Measurements from ENCODE around the gene GDF2. TPM values are rescaled to one million over a fixed set of nuclear protein-coding genes. Genes with fewer than 3 reads are reported as not detected.

GDF2 gene
- total RNA-seq, 1 experiment from 2014 or later: not detected

- no peak for DNase-seq
Measured at GRCh38 chr10:47329855-47330254, 7.6 kb downstream of the GDF2 start.

More at GRCh38 chr10:47329855-47330254, 7.6 kb downstream of the GDF2 start:
- Histone ChIP-seq H3K79me1 (ENCODE audit: insufficient read depth, low read depth, low read length, poor library complexity, severe bottlenecking) (no peaks in the 10 kb centered on the region), H3K27me3 (ENCODE audit: insufficient read depth, low read length) (no peaks in the 10 kb centered on the region), H4K8ac (replicated peaks; ENCODE audit: insufficient read length, low read depth, low read length) (no peak overlapping the region), H4K5ac (ENCODE audit: insufficient read length, low read depth, low read length) (no peak overlapping the region), H3K4me1 (ENCODE audit: insufficient read depth, low read length) (no peaks in the 10 kb centered on the region), H2BK5ac (ENCODE audit: insufficient read length, low read length) (no peak overlapping the region), H3K9me3 (ENCODE audit: control insufficient read depth, low read depth, low read length) (no peaks in the 10 kb centered on the region), H2BK120ac (ENCODE audit: low read depth, low read length, poor library complexity, severe bottlenecking) (no peak overlapping the region), H3K79me2 (ENCODE audit: insufficient read depth, low read length) (no peaks in the 10 kb centered on the region), H2BK20ac (ENCODE audit: low read depth, low read length, poor library complexity, severe bottlenecking) (no peak overlapping the region), H3K4ac (ENCODE audit: low read depth, low read length) (no peak overlapping the region), H3K14ac (ENCODE audit: insufficient read depth, low read length) (no peak overlapping the region), H3T11ph (ENCODE audit: low read length) (no peak overlapping the region), H2BK12ac (ENCODE audit: insufficient read length, low read depth, low read length) (no peak overlapping the region), H3K4me2 (ENCODE audit: insufficient read depth, insufficient read length, low read length) (no peak overlapping the region), H3K23ac (ENCODE audit: insufficient read length, low read depth, low read length) (no peak overlapping the region), H3K27ac (ENCODE audit: insufficient read length, low read depth, low read length) (no peak overlapping the region), H4K20me1 (ENCODE audit: control insufficient read depth, insufficient read depth, insufficient read length) (no peaks in the 10 kb centered on the region), H2AK5ac (ENCODE audit: insufficient read length, low read length) (no peak overlapping the region), H4K91ac (ENCODE audit: insufficient read length, low read depth, low read length) (no peak overlapping the region), H3K56ac (ENCODE audit: insufficient read length, low read depth, low read length) (no peak overlapping the region), H2AFZ (ENCODE audit: low read length) (no peak overlapping the region), H3K23me2 (ENCODE audit: insufficient read length, low read depth, low read length, poor library complexity, severe bottlenecking) (no peaks in the 10 kb centered on the region), H2BK15ac (ENCODE audit: low read depth, low read length) (no peak overlapping the region), H3K9ac (ENCODE audit: extremely low read depth, insufficient read length, low read length) (no peak overlapping the region), H3K18ac (ENCODE audit: insufficient read length, low read depth, low read length) (no peak overlapping the region)
- H3K27me3 Mint-ChIP-seq (ENCODE audit: low read depth): peaks cover 2% of the 10 kb centered on the region; the same call in 1 of the 2 replicates
- WGBS (ENCODE audit: extremely low coverage, insufficient read length, low lambda C conversion rate): no CpG with 5 or more reads among the region's 4 CpGs
- H3K4me1 Mint-ChIP-seq: no peaks in the 10 kb centered on the region; a peak in 1 of 4 replicates
- no peaks in the 10 kb centered on the region for H3K36me3 Mint-ChIP-seq (ENCODE audit: insufficient read depth in 1 of 3, low read depth in 3 of 3)
- no peak overlapping the region for H3K27ac Mint-ChIP-seq
- TF ChIP-seq CTCF (conservative IDR thresholded peaks at IDR 0.05): no peak
- peaks cover 0 to 2% of the 10 kb centered on the region in 2 experiments; a peak in 2 of 5 replicates for H3K9me3 Mint-ChIP-seq
- no peak overlapping the region for H3K4me3 Mint-ChIP-seq
